CD4-positive, alpha-beta T cell (primary cell): ENCODE measurements around the gene TAF1B. TPM values are rescaled to one million over a fixed set of nuclear protein-coding genes. Genes with fewer than 3 reads are reported as not detected.
A peak's percentile ranks its signal among the peaks of the same experiment; 100 is the strongest.

ENCODE experiments used
- ATAC-seq: fragments of 200-7000 bp; cut with Tn5 transposase; one replicate; pipeline ENCODE4 v1.10.0; 2022; ENCODE audit warnings: mild to moderate bottlenecking; ENCODE audit not compliant: poor library complexity
- CTCF ChIA-PET: fragments of 350-600 bp; sonication (Branson Sonifier 250); formaldehyde crosslinking; loops from one replicate; lab custom pipeline; 2021; ENCODE audit warnings: antibody characterized with exemption, inconsistent platforms; lab: Charles Lee
- POLR2A ChIA-PET: fragments of 350-600 bp; sonication (Branson Sonifier 250); formaldehyde crosslinking; loops from one replicate; lab custom pipeline; 2021; ENCODE audit warnings: antibody characterized with exemption, inconsistent platforms; lab: Charles Lee
- DNase-seq, 14 experiments: peaks; one replicate each; pipeline ENCODE4 v3.0.0-alpha.2; 2013 to 2020; ENCODE audit warnings: mixed read lengths in 2 of 14
- H3K27ac ChIP-seq, 2 donors: one replicate each; pipeline versions ENCODE4 v1.5.1 to v1.7.0; 2013; ENCODE audit warnings: low read length in 2 of 2, low read depth in 1 of 2, mild to moderate bottlenecking in 1 of 2
- H3K27me3 ChIP-seq, 2 experiments: 1 replicate in 1 of 2; 2 replicates in 1 of 2; pipeline versions ENCODE4 v1.6.1 to v1.7.0; 2013; ENCODE audit warnings: low read length in 2 of 2, control low read depth in 1 of 2, mild to moderate bottlenecking in 1 of 2, moderate library complexity in 1 of 2; ENCODE audit not compliant: insufficient read depth in 2 of 2, control insufficient read depth in 1 of 2
- H3K36me3 ChIP-seq: one replicate; pipeline ENCODE4 v1.6.1; 2013; ENCODE audit warnings: low read length, control low read depth; ENCODE audit not compliant: insufficient read depth
- H3K4me1 ChIP-seq: one replicate; pipeline ENCODE4 v1.6.1; 2013; ENCODE audit warnings: low read length, control low read depth; ENCODE audit not compliant: insufficient read depth
- H3K4me3 ChIP-seq: one replicate; pipeline ENCODE4 v1.5.1; 2013; ENCODE audit warnings: mild to moderate bottlenecking, low read length, moderate library complexity
- H3K9me3 ChIP-seq, 2 experiments: 1 replicate in 1 of 2; 2 replicates in 1 of 2; pipeline versions ENCODE4 v1.6.1 to v1.7.0; 2013; ENCODE audit warnings: low read length in 2 of 2, mild to moderate bottlenecking in 2 of 2, control low read depth in 1 of 2, moderate library complexity in 1 of 2; ENCODE audit not compliant: control insufficient read depth in 1 of 2, insufficient read depth in 1 of 2
- H3K27ac Mint-ChIP-seq: one replicate; pipeline ENCODE4 v1.8.0; 2020; ENCODE audit warnings: mixed read lengths
- H3K27me3 Mint-ChIP-seq: one replicate; pipeline ENCODE4 v1.8.0; 2021; ENCODE audit warnings: mixed read lengths
- H3K36me3 Mint-ChIP-seq: one replicate; pipeline ENCODE4 v1.8.0; 2021; ENCODE audit warnings: low read depth, mixed read lengths
- H3K4me1 Mint-ChIP-seq: one replicate; pipeline ENCODE4 v1.8.0; 2021; ENCODE audit warnings: low read depth, mixed read lengths
- H3K4me3 Mint-ChIP-seq: one replicate; pipeline ENCODE4 v1.8.0; 2020; ENCODE audit warnings: mild to moderate bottlenecking, mixed read lengths
- H3K9me3 Mint-ChIP-seq: one replicate; pipeline ENCODE4 v1.8.0; 2020; ENCODE audit warnings: mixed read lengths
- CTCF ChIP-seq: fragments of 200-600 bp; IDR thresholded peaks from one replicate; pipeline ENCODE4 v1.8.0; 2022; ENCODE audit warnings: antibody characterized with exemption, mild to moderate bottlenecking
- intact Hi-C, 2 experiments: fragments of 100-400 bp; cut with DNase I in 1 of 2; cut with micrococcal nuclease in 1 of 2; formaldehyde crosslinking; loops; one replicate each; pipeline versions ENCODE4 v1.15.1 to v1.9.0; 2023 to 2025; cut with DNase I, micrococcal nuclease
- total RNA-seq, 174 experiments: library from RNA in 2 of 174; stranded (reverse) in 2 of 174; gene quantifications; one replicate each; pipeline ENCODE4 v1.2.3 and lab custom pipeline; 2021 to 2026

The TAF1B gene
- total RNA-seq, 2 experiments from 2014 or later, result 9.9 to 10.8 TPM

- POLR2A ChIA-PET, result no interaction called here
- H3K27ac ChIP-seq, result no peak overlapping the region
- CTCF ChIA-PET, result no interaction called here
- intact Hi-C loops, result no loop called here
- Mint-ChIP-seq H3K4me1 (peaks cover 4% of the 10 kb centered on the region), H3K27ac (no peak overlapping the region), H3K27me3 (peaks cover 49% of the 10 kb centered on the region), H3K36me3 (no peaks in the 10 kb centered on the region), H3K9me3 (no peaks in the 10 kb centered on the region), H3K4me3 (peak overlapping the region; percentile 77)
- ATAC-seq, result no peak
- no peaks in the 10 kb centered on the region for H3K36me3 ChIP-seq
- peaks cover 10% of the 10 kb centered on the region for H3K4me1 ChIP-seq
- no peak overlapping the region for H3K4me3 ChIP-seq
- no peak for TF ChIP-seq CTCF
- peaks cover 23 to 30% of the 10 kb centered on the region in 2 experiments for H3K27me3 ChIP-seq
- DNase-seq, result no peak
- H3K9me3 ChIP-seq, result no peaks in the 10 kb centered on the region
Observed at GRCh38 chr2:9948721-9949120, 105.4 kb downstream of the TAF1B start.

GRCh38 chr2:9949239-9949991 lies 106.1 kb downstream of the TAF1B start:
- CTCF ChIA-PET, result no interaction called here
- intact Hi-C loops, result no loop called here

GRCh38 chr2:9949992-9950520 lies 106.8 kb downstream of the TAF1B start:
- intact Hi-C loops, result loop anchor here in 1 of 2 experiments (5.0 to 10.0 kb wide), 5 partner anchors 108 to 945 kb away; partner anchors contain the start of genes MBOAT2, ODC1, TAF1B and YWHAQ
- ChIA-PET CTCF (no interaction called here), POLR2A (no interaction called here)
- Mint-ChIP-seq H3K27me3 (peaks cover 58% of the 10 kb centered on the region), H3K4me1 (peaks cover 4% of the 10 kb centered on the region), H3K4me3 (peak overlapping the region; percentile 94), H3K36me3 (no peaks in the 10 kb centered on the region), H3K9me3 (no peaks in the 10 kb centered on the region), H3K27ac (no peak overlapping the region)
- Histone ChIP-seq H3K27me3 (peaks cover 16 to 28% of the 10 kb centered on the region in 2 experiments), H3K4me1 (peaks cover 10% of the 10 kb centered on the region), H3K27ac (no peak overlapping the region), H3K36me3 (no peaks in the 10 kb centered on the region), H3K4me3 (no peak overlapping the region), H3K9me3 (no peaks in the 10 kb centered on the region)
- ATAC-seq (no peak), DNase-seq (peak in 1 of 14 experiments; percentile 33)
- TF ChIP-seq CTCF, result no peak

More at GRCh38 chr2:9949239-9949991, 106.1 kb downstream of the TAF1B start:
- H3K27me3 ChIP-seq, result peaks cover 22 to 30% of the 10 kb centered on the region in 2 experiments
- TF ChIP-seq CTCF, result no peak
- peaks cover 56% of the 10 kb centered on the region for H3K27me3 Mint-ChIP-seq
- H3K4me3 Mint-ChIP-seq, result peak overlapping the region; percentile 94
- no peak overlapping the region for H3K4me3 ChIP-seq
- POLR2A ChIA-PET, result no interaction called here
- H3K27ac ChIP-seq, result no peak overlapping the region
- peak in 1 of 14 experiments; percentile 21 for DNase-seq
- no peaks in the 10 kb centered on the region for H3K36me3 Mint-ChIP-seq
- H3K9me3 Mint-ChIP-seq, result no peaks in the 10 kb centered on the region
- ATAC-seq, result no peak
- no peak overlapping the region for H3K27ac Mint-ChIP-seq
- H3K36me3 ChIP-seq, result no peaks in the 10 kb centered on the region
- H3K4me1 ChIP-seq, result peaks cover 10% of the 10 kb centered on the region
- peaks cover 4% of the 10 kb centered on the region for H3K4me1 Mint-ChIP-seq
- H3K9me3 ChIP-seq, result no peaks in the 10 kb centered on the region
